T-helper 9 cell (primary cell): ENCODE data around the gene CAV2.
A peak's percentile ranks its signal among the peaks of the same experiment; 100 is the strongest.

Source experiments
- DNase-seq: peaks from one replicate; pipeline ENCODE4 v3.0.0-alpha.2; 2020

The CAV2 gene

GRCh38 chr7:116496653-116497052 lies 2.9 kb upstream of the CAV2 start:
- DNase-seq, result no peak

DNA sequence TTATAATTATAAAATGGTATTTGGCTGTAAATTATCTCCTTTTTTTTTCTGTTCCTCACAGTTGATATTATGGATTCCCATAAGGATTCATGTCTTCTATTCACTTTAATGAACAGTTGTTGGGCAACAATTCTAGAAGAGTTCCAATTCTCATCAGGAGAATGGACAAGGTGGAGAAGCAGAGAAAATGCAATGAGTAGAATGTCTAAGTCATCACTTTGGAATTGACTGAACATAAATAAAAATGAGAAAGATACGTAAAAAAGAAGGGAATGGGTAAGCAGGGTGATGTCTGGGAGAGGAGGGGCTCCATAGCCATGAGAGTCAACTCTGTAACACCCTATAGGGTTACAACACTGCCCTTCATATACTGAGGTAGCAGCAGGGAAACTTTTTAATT lies 1.8 kb upstream of the CAV2 start:
- no peak for DNase-seq

DNA sequence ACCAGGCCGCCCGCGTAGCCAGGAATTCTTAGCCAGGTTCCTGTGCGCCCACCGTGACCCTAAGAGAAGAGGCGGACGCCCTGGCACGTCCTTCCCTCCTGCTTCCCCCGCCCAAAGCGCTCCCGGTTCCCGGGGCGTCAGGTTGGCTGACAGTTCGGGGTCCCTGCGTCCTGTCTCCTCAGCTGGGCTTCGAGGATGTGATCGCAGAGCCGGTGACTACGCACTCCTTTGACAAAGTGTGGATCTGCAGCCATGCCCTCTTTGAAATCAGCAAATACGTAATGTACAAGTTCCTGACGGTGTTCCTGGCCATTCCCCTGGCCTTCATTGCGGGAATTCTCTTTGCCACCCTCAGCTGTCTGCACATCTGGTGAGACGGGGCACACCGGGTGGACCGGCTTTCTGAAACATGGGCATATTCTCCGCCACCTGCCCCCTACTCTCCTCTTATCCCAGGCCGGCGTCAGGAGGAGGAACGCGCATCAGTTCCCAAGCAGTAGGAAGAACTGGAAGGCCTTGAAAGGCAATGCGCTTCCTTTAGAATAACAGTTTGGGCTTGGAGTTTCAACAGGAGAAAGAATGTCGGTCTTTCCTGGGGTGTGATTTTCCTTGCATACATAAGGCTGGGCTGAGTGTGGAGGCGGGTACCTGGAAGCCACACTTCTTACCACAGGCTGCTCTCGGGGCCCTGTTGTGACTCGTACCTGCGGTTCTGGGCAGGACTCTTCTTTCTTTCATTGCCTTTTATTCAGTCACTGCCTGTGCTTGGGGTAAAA lies 728 bp downstream of the CAV2 start:
- no peak for DNase-seq

DNA sequence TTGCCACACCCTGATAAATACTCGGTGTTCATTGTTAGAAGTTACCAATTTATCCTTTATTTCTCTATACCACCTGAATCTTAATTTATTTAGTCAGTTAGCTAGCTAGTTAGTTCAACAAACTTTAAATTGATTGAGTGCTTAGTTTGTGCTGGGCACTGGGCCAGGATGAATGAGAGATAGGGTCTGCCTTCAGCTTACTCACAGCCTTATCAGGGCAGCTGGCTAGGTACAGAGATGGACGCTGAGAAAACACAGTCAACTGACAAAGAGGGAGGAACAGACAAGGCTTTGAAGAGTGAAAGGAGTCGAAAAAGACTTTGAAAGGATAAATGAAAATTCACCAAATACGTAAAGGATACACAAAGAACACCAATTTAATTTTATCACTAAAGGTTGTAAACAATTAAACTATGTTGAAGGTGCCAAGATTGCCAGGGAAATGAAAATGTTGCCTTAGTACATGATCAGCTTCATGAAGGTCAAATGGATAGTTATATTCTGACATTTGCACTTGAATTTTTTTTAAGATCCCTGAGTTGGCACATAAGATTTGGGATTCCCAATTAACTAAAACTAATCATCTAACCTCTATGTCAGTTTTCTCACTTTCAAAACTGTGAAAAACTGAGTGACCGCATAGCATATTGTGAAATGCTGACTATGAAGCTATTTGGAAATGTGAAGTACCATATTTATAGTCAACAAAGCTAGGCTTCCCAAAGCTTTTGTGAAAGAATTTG lies 2.1 kb downstream of the CAV2 start:
- no peak for DNase-seq

DNA sequence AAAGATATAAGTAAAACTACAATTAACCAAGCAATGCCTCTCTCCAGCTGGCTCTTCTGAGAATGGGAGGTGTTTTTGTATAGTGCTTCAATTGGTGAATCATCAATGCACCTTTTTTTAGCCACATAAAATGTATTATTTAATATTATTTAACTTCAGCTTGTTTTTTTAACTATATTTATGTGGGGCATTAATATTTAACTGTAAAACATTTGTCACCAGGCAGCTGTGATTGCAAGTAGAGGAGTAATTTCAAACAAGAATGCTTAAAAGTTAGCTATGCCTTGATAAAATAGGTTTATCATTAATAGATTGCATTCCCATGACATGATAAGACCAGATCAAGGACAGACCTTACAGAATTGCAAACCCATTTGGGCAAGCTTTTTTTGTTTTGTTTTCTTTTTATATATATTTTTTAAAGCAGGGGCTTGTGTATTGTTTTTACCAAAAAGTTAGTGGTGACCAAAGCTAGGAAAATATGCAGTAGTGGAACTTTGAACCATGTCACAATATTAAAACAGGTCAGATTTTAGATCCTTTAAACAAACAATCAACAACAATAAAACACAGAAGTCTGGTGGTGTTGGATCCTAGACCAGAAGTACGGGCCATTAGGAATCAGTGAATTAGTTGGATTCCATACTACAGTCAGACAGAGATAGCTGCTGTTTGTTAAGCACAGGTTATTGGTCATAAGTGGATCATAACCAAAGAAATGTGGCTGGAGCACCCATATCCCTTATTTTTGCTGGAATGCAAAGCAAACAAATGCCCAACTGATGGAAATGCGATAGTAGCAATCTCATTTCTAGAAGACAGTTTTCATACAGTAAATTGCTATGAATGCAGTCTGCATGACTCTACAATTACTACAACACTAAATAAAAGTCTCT lies 2.9 kb downstream of the CAV2 start:
- DNase-seq, result no peak

DNA sequence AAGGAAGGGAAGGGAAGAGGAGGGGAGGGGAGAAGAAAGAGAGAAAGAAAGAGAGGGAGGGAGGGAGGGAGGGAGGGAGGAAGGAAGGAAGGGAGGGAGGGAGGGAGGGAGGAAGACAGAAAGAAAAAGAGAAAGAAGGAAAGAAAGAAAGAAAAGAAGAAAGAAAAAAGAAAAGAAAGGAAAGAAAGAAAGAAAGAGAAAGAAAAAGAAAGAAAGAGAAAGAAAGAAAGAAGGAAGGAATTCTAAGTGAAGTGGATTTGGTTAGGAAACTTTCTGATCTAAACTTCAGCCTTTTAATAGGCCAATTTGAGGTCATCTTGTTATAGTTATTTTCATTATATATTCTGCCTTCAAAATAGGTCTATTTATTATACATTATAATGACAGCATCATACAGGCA lies 4.3 kb downstream of the CAV2 start:
- DNase-seq, result no peak

GRCh38 chr7:116505278-116505677 lies 5.7 kb downstream of the CAV2 start:
- no peak for DNase-seq

DNA sequence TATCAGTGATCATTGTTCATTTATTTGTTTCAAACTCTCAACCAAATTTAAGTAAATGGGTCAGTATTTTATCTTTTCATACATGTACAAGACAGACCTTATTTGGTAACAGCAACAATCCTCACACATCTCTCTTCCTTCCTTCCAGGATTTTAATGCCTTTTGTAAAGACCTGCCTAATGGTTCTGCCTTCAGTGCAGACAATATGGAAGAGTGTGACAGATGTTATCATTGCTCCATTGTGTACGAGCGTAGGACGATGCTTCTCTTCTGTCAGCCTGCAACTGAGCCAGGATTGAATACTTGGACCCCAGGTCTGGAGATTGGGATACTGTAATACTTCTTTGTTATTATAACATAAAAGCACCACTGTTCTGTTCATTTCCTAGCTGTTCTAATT lies 6.3 kb downstream of the CAV2 start:
- DNase-seq, result no peak

DNA sequence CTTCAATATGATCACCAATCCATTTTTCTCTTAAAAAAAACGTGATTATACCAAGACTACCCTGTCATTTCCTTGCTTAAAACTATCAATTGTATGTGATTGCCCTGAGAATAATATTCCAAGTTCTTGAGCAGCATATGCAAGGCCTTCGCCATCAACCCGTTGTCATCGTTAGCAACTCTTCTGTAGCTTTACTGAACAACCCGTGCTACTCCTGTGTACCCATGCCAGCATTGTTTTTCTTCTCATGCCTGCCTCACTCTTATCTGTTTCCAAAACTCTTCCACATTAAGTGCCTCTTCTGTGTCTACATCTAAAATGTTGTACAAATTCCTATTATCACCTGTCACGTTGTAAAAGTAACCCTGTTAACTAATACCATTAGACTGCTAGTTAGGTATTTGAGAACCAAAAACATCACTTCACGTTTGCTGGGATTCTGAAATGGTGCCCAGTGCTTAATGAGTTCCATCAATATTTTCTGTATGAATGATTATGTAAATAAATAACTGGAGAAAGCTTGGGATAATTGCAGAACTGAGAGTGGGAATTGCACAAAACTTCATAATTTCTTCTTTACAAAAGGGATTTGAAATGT lies 10.5 kb downstream of the CAV2 start:
- DNase-seq, result no peak

DNA sequence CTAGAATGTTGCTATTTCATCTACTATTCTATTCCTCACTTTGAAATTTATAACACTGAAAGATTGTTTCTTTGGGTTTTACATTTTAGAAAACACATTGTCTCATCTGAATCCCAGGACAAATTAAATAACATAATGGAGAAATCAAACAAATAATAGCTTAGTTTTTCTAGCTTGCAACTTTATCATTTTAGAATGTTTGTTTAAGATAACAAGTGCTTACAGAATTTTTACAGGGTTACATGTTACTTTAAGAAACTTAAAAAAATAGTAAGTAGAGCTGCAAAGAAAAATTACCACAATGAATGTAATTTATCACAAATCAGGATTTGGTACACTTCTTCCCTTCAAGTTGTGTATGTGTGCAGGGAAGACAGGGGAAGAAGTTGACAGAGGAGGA lies 11.3 kb downstream of the CAV2 start:
- no peak for DNase-seq

DNA sequence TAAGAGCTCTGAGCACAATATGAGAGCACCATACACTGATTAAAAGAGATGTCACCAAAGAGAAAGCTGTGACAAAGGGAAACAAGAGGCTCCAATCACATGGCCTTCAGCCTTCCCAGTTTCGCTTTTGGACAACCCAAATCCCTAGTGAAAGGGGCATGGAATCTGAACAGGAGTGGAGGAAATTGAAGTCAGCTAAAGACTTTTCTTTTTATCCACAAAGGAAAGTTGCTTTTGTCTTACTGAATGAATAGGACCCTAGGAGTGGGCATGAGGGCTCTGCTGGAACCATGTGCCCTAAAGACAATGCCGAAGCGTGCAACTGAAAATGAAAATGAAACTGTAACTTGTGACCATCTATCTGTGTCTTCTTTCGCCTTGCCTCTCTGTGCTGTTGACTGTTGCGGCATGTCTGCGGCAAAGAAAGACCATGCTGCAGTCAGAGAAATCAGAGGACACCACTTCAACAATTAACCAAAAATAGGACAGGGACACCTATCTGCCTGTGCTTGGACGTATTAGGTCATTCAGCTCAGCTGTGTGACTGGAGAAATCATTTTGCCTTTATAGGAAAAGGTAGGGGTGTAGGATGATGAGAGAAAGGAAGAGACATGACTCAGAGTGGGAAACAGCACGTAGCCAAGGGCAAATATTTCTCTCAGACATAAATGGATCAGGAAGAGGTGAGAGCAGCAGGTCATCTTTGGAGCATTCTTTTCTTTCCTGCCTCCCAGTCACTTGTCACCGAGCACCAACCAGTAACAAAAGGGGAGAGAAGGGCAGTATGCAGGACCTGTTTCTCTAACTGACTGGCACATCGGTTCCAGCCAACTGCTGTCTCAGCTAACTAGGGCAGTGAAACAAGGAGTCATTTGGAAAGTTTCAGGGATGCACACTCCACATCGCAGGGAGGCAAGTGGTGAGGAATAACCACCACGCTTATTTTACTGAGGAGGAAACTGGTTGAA lies 12.3 kb downstream of the CAV2 start:
- peak; percentile 3 for DNase-seq

GRCh38 chr7:116512520-116513188 lies 13.1 kb downstream of the CAV2 start:
- no peak for DNase-seq

DNA sequence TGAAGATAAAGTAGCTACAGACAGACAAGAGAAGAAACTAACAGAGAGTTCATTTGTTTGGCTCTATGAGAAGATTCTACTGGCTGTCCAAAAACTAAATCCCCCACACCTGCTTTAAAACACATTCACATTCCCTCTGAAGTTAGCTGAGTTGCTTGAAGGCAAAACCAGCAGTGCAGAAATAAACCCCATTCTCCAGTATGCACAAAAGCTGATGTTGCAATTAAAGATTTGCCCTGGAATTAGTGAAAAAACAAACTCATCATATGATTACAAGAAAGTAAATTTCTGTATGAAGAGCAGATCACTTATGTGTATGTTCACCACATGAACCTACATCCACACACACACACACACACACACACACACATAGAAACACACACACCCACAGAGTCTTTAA lies 16.0 kb downstream of the CAV2 start:
- DNase-seq, result no peak

DNA sequence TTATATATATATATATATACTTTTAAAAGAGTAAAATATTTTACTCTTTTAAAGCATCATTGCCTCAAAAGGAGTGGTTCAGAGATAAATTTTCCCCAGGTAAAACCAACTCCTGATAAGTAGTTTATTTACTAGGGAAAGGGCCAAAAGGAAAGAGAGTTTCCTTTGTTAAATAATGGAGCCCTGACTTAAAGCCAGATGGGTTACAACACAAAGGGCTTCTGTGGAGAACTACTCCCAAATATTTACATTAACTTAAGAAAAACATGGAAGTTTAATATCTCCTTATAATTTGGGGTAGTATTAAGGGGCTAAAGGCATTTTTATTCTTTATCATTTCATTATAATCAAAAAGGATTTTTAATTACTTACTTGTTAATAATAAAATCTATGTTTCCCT lies 16.8 kb downstream of the CAV2 start:
- no peak for DNase-seq

DNA sequence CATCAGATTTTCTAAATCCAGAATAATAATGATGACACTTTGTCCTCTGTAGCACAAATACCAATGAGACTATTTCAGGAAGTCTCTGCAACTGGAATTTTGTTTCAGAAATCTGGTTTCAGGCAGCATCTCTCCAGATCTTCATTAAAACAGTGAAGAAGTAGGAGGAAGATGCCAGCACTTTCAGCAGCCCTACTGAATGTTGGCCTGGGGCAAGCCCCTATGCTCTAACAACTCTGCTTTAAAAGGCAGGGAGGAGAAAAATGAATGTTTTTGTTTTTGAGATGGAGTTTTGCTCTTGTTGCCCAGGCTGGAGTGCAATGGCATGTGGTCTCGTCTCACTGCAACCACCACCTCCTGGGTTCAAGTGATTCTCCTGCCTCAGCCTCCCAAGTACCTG lies 18.1 kb downstream of the CAV2 start:
- no peak for DNase-seq

GRCh38 chr7:116518961-116519360 lies 19.4 kb downstream of the CAV2 start:
- no peak for DNase-seq

- DNase-seq, result no peak
Observed at GRCh38 chr7:116521046-116521664, 21.6 kb downstream of the CAV2 start.

- no peak for DNase-seq
Observed at GRCh38 chr7:116522247-116522646, 22.7 kb downstream of the CAV2 start.

DNA sequence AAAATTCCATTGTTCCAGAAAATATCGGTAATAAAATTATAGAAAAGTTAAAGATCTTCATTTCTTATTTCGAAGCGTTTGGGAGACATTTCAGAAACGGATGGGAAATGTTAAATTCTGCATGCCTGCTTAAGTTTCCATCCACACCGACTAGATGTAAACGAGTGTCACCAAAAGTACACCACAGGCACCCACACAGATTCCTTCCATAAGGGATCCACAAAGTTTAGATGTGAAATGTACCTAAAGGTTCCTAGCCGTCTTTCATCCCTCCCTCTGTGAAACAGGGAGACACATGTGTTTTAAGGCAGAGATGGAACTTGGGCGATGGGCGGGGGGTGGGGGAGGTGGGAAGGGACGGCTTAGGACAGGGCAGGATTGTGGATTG lies 24.7 kb downstream of the CAV2 start:
- DNase-seq, result no peak

DNA sequence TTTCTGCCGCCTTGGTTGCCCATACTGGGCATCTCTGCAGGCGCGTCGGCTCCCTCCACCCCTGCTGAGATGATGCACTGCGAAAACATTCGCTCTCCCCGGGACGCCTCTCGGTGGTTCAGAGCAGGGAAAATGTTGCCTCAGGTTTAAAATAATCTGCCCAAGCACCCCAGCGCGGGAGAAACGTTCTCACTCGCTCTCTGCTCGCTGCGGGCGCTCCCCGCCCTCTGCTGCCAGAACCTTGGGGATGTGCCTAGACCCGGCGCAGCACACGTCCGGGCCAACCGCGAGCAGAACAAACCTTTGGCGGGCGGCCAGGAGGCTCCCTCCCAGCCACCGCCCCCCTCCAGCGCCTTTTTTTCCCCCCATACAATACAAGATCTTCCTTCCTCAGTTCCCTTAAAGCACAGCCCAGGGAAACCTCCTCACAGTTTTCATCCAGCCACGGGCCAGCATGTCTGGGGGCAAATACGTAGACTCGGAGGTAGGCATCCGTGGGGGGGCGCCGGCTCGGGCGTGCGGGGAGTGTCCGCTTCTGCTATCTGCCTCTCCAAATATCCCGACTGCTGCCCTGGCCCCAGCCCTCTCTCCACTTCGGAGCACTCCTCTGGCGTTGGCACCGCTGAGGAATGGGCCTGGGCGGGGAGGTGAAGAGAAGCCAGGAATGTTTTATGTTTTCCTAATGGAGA lies 25.2 kb downstream of the CAV2 start, which contains the start of gene CAV1:
Gene CAV1, plus strand, starts transcription at position 428 of the 689 bp plus-strand sequence. Its CDS starts 27 bp downstream, at position 455.
- DNase-seq, result peak; percentile 28
